ENCODE results near the gene FAM98A. TPM values are rescaled to one million over a fixed set of nuclear protein-coding genes. Genes with fewer than 3 reads are reported as not detected.

Gene FAM98A
- total RNA-seq, 4 donors from 2014 or later = 21.4 to 59.9 (median 30.8) TPM

- 87% methylated on average over 2 of the region's 2 CpGs for WGBS
- H3K27ac ChIP-seq = no peak overlapping the region
- TF ChIP-seq CTCF (IDR thresholded peaks at IDR 0.05) = no peak
- no peak for TF ChIP-seq POLR2AphosphoS5 (IDR thresholded peaks at IDR 0.05)
- no peak for TF ChIP-seq EP300 (IDR thresholded peaks at IDR 0.05)
- no peak for TF ChIP-seq POLR2A (IDR thresholded peaks at IDR 0.05)
- no peak for DNase-seq (ENCODE audit: low spot score in 2 of 2)
- no peaks in the 10 kb centered on the region for H3K36me3 ChIP-seq
- H3K4me1 ChIP-seq = no peaks in the 10 kb centered on the region
- no peak overlapping the region for H3K4me3 ChIP-seq
- H3K9me3 ChIP-seq = no peaks in the 10 kb centered on the region
- H3K27me3 ChIP-seq = no peaks in the 10 kb centered on the region
These were observed 34.2 kb upstream of the FAM98A start for GRCh38 chr2:33633315-33633714.

DNA sequence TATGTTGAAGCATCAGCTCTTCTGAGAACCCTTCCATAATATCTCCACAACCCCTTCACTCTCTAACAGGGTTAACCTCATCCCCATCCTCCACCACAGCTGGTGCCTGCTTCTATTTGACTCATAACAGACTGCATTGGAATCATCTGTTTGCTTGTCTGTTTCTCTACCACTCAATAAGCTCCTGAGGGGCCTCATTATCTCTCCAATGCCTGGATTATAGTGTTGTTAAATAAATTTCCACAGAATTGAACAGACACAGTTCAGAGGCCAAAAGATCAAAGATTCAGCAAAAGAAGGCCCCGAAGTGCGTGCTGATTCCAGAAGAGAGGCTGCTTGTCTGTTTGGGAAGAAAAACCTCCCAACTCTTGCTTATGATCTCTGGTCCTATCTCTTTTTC is 33.7 kb upstream of the FAM98A start:
- Histone ChIP-seq H3K27me3 (no peaks in the 10 kb centered on the region), H3K9me3 (no peaks in the 10 kb centered on the region), H3K36me3 (no peaks in the 10 kb centered on the region), H3K4me3 (no peak overlapping the region), H3K27ac (no peak overlapping the region), H3K4me1 (no peaks in the 10 kb centered on the region)
- 93% methylated on average over 2 of the region's 2 CpGs for WGBS
- no peak for TF ChIP-seq POLR2AphosphoS5 (IDR thresholded peaks at IDR 0.05)
- TF ChIP-seq POLR2A (IDR thresholded peaks at IDR 0.05) = no peak
- no peak for TF ChIP-seq EP300 (IDR thresholded peaks at IDR 0.05)
- TF ChIP-seq CTCF (IDR thresholded peaks at IDR 0.05) = no peak
- no peak for DNase-seq (ENCODE audit: low spot score in 2 of 2)

GRCh38 chr2:33628031-33628827 is 29.1 kb upstream of the FAM98A start:
- H3K27me3 ChIP-seq = no peaks in the 10 kb centered on the region
- TF ChIP-seq CTCF (IDR thresholded peaks at IDR 0.05) (no peak), POLR2A (IDR thresholded peaks at IDR 0.05) (no peak)
- no peaks in the 10 kb centered on the region for H3K9me3 ChIP-seq
- H3K36me3 ChIP-seq = no peaks in the 10 kb centered on the region
- H3K4me3 ChIP-seq = no peak overlapping the region
- H3K27ac ChIP-seq = no peak overlapping the region
- no peaks in the 10 kb centered on the region for H3K4me1 ChIP-seq
- 86% methylated on average over 6 of the region's 6 CpGs for WGBS
- DNase-seq (ENCODE audit: low spot score in 2 of 2) = no peak

DNA sequence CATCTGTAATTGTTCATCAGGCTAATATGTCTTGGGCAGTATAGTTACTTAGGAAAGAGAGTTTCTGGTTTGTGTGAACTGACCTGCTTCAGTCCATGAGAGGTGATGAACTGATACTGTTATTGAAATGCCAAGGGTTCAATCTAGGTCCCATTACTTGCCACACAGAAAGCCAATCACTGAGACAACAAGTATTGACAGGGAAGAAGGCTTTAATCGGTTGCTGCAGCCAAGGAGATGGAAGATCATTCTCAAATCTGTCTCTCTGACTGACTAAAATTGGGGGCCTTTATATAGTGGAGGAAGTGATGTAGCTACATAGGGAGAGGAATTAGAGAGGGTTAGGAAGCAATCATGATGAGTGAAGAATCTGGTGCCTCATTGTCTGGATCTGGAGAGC is 19.9 kb upstream of the FAM98A start:
- H3K36me3 ChIP-seq = no peaks in the 10 kb centered on the region
- no peaks in the 10 kb centered on the region for H3K4me1 ChIP-seq
- no peak for DNase-seq (ENCODE audit: low spot score in 2 of 2)
- TF ChIP-seq POLR2AphosphoS5 (IDR thresholded peaks at IDR 0.05) (no peak), POLR2A (IDR thresholded peaks at IDR 0.05) (no peak), EP300 (IDR thresholded peaks at IDR 0.05) (no peak), CTCF (IDR thresholded peaks at IDR 0.05) (no peak)
- H3K27ac ChIP-seq = no peak overlapping the region
- no peaks in the 10 kb centered on the region for H3K27me3 ChIP-seq
- H3K4me3 ChIP-seq = no peak overlapping the region
- no peaks in the 10 kb centered on the region for H3K9me3 ChIP-seq
- 100% methylated on average over 1 of the region's 1 CpG for WGBS

DNA sequence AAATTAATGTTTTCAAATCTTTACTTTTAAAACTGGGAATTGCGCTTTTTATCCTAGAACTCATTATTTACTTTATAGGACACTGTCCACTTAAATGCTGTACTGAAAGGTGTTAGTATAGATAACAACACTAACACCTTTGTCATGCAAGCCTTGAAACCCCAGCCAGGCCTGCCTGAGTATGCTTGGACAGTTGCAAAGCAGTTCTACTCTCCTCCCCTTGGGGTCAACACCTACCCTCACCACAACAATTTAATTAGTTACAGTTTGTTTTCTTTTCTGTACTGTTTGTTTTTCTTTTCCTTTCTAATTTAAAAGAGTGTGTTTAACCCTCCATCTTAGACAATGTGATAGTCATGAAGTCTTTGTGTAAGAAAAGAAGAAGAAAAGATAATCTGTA is 18.9 kb upstream of the FAM98A start:
- WGBS = 100% methylated on average over 1 of the region's 1 CpG
- Histone ChIP-seq H3K4me1 (no peaks in the 10 kb centered on the region), H3K4me3 (no peak overlapping the region)

More for the DNA sequence above, 18.9 kb upstream of the FAM98A start:
- Histone ChIP-seq H3K27ac (no peak overlapping the region), H3K27me3 (no peaks in the 10 kb centered on the region), H3K9me3 (no peaks in the 10 kb centered on the region), H3K36me3 (no peaks in the 10 kb centered on the region)
- DNase-seq (ENCODE audit: low spot score in 2 of 2) = no peak
- TF ChIP-seq CTCF (IDR thresholded peaks at IDR 0.05) = no peak

All from suprapubic skin (tissue), 4 donors.